Keratinocyte (primary cell): ENCODE results near the gene SMCO2.

Experiments used
- EZH2 ChIP-seq: IDR thresholded peaks from one replicate; pipeline ENCODE4 v1.6.1; 2012; ENCODE audit warnings: inconsistent platforms, mild to moderate bottlenecking, low read length, moderate library complexity
- TF ChIP-seq, protein P1 (sequence below), 3 experiments: IDR thresholded peaks in 1 of 3; conservative IDR thresholded peaks in 1 of 3; optimal IDR thresholded peaks in 1 of 3; 2 replicates in 2 of 3; 3 replicates in 1 of 3; pipeline versions ENCODE3 to v1.5.1; 2011; ENCODE audit warnings: low read length in 3 of 3, mild to moderate bottlenecking in 3 of 3, moderate library complexity in 2 of 3, control low read depth in 1 of 3, inconsistent platforms in 1 of 3; ENCODE audit not compliant: insufficient read depth in 2 of 3; ENCODE audit errors: extremely low read depth in 1 of 3

DNA sequence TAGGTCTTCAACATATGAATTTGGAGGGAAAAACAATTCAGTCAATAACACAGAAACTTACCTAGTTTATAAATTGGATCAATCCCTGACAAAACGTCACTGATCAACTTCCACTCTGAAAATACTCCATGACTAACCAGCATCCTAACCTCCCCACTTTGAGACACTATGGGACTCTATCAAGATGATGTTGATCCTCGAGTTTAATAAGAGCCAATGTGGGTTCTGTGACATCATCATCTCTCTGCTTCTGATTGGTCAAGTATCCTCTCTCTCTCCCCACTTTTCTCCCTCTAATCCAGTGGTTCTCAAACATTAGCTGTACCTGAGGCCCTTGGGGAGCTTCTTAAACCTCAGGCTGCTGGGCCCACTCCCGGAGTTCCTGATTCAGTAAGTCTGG lies at the start of gene SMCO2:
- TF ChIP-seq, protein P1, sequence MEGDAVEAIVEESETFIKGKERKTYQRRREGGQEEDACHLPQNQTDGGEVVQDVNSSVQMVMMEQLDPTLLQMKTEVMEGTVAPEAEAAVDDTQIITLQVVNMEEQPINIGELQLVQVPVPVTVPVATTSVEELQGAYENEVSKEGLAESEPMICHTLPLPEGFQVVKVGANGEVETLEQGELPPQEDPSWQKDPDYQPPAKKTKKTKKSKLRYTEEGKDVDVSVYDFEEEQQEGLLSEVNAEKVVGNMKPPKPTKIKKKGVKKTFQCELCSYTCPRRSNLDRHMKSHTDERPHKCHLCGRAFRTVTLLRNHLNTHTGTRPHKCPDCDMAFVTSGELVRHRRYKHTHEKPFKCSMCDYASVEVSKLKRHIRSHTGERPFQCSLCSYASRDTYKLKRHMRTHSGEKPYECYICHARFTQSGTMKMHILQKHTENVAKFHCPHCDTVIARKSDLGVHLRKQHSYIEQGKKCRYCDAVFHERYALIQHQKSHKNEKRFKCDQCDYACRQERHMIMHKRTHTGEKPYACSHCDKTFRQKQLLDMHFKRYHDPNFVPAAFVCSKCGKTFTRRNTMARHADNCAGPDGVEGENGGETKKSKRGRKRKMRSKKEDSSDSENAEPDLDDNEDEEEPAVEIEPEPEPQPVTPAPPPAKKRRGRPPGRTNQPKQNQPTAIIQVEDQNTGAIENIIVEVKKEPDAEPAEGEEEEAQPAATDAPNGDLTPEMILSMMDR (optimal IDR thresholded peaks at IDR 0.05 in 1 of 3, IDR thresholded peaks at IDR 0.05 in 1 of 3, conservative IDR thresholded peaks at IDR 0.05 in 1 of 3; ENCODE audit: extremely low read depth in 1 of 3, insufficient read depth in 2 of 3, low read length in 3 of 3) = no peak
- TF ChIP-seq EZH2 = no peak
